HFF-Myc (cell line): ENCODE measurements around the gene HEXIM2.

Experiments
- DNase-seq: peaks from one replicate; pipeline ENCODE4 v3.0.0-alpha.2; 2011; ENCODE audit warnings: low read depth; ENCODE audit errors: extremely low read depth
- H3K4me3 ChIP-seq: replicated peaks from 2 replicates; pipeline ENCODE4 v1.5.1; 2011; ENCODE audit warnings: low read depth, mild to moderate bottlenecking, control low read depth, low read length
- TF ChIP-seq, protein P1 (sequence below): IDR thresholded peaks from 2 replicates; pipeline ENCODE4 v1.5.1; 2012; ENCODE audit warnings: mild to moderate bottlenecking, low read depth, low read length, control low read depth; ENCODE audit errors: missing control alignments

Gene HEXIM2

DNA sequence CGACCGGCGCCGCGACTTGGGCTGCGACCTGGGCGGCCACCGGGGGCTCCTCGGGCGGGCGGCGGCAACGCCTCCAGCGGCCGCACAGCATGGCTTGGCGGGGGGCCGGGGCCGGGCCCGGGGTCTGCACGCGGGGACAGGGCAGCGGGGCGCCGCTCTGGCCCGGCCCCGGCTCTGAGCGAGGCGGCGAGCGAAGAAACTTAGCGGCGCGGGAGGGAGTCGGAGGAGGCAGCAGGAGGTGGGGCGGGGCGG is 29.4 kb upstream of the HEXIM2 start, which contains the start of gene PLCD3:
TSS of gene PLCD3 (minus strand) at position 196 of the 252 bp plus-strand sequence. CDS start at position 91, 105 bp downstream.
- TF ChIP-seq, protein P1, sequence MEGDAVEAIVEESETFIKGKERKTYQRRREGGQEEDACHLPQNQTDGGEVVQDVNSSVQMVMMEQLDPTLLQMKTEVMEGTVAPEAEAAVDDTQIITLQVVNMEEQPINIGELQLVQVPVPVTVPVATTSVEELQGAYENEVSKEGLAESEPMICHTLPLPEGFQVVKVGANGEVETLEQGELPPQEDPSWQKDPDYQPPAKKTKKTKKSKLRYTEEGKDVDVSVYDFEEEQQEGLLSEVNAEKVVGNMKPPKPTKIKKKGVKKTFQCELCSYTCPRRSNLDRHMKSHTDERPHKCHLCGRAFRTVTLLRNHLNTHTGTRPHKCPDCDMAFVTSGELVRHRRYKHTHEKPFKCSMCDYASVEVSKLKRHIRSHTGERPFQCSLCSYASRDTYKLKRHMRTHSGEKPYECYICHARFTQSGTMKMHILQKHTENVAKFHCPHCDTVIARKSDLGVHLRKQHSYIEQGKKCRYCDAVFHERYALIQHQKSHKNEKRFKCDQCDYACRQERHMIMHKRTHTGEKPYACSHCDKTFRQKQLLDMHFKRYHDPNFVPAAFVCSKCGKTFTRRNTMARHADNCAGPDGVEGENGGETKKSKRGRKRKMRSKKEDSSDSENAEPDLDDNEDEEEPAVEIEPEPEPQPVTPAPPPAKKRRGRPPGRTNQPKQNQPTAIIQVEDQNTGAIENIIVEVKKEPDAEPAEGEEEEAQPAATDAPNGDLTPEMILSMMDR = no peak
- H3K4me3 ChIP-seq = peak within 1 kb of the TSS; percentile 81
- no peak for DNase-seq

DNA sequence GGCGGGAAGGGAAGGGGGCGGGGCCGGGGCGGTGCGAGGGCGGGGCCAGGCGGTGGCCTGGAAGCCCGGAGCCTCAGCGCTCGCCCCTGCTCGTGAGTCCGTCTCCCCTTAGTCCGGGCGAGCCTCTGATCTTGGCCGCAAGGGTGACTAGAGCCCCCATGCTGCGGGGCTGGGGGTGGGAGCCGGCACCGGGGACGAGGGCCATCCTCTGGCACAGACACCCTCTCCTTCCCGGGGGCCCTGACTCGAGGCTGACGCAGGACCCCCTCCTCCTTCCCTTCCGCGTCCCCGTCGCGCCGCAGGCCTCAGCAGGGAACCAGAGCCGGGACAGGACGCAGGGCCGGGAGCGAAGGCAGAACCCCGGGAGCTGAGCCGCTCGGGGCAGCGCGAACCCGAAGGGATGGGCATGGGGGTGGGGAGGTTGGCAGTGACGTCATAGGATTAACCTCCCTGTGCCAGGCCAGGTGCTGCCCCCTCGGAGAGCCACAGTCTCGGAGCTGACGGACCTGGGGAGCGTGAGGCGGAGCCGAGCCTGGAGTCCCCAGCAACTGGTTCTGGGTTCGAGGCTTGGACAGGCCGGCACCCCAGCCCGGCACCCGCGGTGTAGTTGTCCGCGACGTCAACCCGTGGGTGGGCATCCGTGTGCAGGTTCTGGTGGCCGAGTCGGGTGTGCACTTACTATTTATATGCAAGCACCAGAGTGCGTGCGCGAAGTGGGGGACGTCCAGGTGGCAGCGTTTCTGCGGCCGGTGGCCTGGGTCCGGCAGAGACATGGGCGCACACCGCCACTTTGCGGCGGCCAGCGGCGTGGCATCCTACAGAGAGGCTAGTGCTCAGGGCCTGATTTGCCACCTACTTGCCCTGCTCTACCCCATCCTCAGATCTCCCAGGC is 28.9 kb upstream of the HEXIM2 start:
- DNase-seq = no peak
- H3K4me3 ChIP-seq = peak overlapping the region; percentile 81
- TF ChIP-seq, protein P1 = peak; percentile 73

DNA sequence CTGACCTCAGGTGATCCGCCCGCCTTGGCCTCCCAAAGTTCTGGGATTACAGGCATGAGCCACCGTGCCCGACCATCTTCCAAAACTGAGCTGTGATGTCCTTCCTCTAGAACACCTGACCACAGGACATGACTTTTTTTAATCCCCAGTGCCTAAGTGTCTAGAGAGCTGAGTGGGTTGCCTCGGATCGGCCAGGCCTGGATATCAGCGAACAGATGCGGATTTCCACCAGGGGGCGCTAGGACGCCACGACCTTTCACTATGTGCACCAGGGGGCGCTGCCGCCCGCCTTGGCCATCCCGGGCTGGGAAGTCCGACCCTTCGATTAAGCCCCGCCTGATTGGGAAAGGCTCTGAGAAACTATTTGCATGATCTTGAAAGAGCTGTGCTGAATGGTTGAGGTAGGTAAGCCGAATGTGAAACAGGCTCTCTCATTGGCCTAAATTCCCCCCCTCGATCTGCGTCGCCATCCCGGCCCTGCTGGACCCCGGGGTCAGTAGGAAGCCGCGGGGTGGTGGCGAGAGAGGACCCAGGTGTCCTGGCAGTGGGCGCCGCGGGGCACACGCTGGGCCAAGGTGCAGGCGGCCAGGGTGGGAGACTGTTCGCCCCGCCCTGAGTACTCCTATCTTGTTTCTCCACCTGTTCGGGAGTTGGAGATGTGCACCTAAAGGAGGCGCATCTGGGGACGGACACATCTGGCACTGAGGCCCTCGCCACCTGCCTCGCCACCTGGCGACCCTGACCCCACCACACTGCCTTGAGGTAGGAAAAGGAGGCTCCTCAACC is 26.3 kb upstream of the HEXIM2 start, which contains the start of gene ACBD4:
TSS of gene ACBD4 (plus strand) at position 496 of the 786 bp plus-strand sequence. CDS start 458 bp downstream, outside the sequence.
- H3K4me3 ChIP-seq = peak within 1 kb of the TSS; percentile 54
- peak; percentile 95 for DNase-seq
- TF ChIP-seq, protein P1 = peak; percentile 100

DNA sequence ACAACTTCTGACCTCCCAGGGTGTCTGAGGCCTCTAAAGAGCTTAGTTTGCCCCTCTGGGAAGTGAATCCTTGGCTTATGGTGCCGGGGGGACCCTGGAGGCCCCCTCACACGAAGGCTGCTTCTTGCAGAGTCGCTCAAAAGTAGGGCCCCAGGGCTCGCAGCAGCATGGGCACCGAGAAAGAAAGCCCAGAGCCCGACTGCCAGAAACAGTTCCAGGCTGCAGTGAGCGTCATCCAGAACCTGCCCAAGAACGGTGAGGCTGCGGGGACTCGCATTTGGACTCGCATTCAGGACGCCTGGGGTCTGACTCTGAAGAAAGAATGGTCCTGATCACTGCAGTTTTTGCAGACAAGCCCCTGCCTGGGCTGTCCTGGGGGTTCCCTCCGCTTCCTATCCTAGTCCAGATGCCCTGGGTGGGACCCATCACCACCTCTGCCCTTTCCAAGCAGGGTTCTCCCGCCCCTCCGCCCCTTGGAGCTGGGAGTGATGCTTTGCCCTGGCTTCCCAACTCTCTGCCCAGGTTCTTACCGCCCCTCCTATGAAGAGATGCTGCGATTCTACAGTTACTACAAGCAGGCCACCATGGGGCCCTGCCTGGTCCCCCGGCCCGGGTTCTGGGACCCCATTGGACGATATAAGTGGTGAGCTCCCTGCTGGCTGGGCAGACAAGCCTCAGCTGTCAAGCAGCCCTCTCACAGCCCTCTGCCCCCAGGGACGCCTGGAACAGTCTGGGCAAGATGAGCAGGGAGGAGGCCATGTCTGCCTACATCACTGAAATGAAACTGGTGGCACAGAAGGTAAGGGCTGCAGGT is 25.5 kb upstream of the HEXIM2 start:
- TF ChIP-seq, protein P1 = no peak
- DNase-seq = no peak
- H3K4me3 ChIP-seq = peak overlapping the region; percentile 54

DNA sequence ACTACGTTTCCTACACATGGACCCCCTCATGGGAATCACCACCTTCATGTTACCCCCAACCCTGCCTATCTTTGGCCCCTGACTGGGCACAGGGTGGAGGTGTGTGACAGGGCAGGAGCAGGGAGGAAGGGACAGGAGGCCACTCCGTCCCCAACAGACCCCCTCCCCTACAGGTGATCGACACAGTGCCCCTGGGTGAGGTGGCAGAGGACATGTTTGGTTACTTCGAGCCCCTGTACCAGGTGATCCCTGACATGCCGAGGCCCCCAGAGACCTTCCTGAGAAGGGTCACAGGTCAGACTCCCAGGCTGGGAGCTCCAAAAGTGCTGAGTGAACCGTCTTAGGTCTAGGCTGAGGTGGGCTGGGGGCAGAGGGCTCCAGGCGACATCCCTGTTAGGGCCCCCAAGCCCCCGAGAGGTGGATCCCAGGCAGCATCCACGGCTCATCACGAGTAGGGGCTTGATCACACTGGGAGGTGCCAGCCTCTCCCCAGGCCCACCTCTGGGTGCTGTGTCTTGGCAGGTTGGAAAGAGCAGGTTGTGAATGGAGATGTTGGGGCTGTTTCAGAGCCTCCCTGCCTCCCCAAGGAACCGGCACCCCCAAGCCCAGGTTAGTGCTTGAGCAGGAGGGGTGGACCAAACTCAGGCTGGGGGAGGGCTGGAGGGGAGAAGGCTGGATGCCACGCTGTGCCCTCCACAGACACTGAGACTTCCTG is 24.7 kb upstream of the HEXIM2 start:
- TF ChIP-seq, protein P1 = no peak
- DNase-seq = no peak
- H3K4me3 ChIP-seq = no peak overlapping the region
